NCI-H1048 (cell line): ENCODE measurements around the gene NTRK3.
A peak's percentile ranks its signal among the peaks of the same experiment; 100 is the strongest.

ENCODE experiments used
- DNase-seq: peaks from one replicate; lab custom pipeline; 2025; lab: John Stamatoyannopoulos, UW

NTRK3 gene

GRCh38 chr15:88230823-88231222 lies 25.7 kb downstream of the NTRK3 start:
- DNase-seq, result no peak

- no peak for DNase-seq
These were observed 31.1 kb downstream of the NTRK3 start for GRCh38 chr15:88225461-88225860.

- no peak for DNase-seq
These were observed 33.5 kb downstream of the NTRK3 start for GRCh38 chr15:88223084-88223483.

GRCh38 chr15:88221836-88222235 lies 34.7 kb downstream of the NTRK3 start:
- no peak for DNase-seq

GRCh38 chr15:88220443-88221335 lies 35.9 kb downstream of the NTRK3 start:
- no peak for DNase-seq

GRCh38 chr15:88219623-88220022 lies 36.9 kb downstream of the NTRK3 start:
- no peak for DNase-seq

GRCh38 chr15:88218557-88219221 lies 37.9 kb downstream of the NTRK3 start:
- no peak for DNase-seq

- no peak for DNase-seq
These were observed 41.4 kb downstream of the NTRK3 start for GRCh38 chr15:88215066-88215648.

- no peak for DNase-seq
These were observed 47.4 kb downstream of the NTRK3 start for GRCh38 chr15:88209111-88209510.

- DNase-seq, result peak; percentile 65
These were observed 48.1 kb downstream of the NTRK3 start for GRCh38 chr15:88208396-88208795.

GRCh38 chr15:88207565-88207964 lies 49.0 kb downstream of the NTRK3 start:
- DNase-seq, result no peak

- no peak for DNase-seq
These were observed 52.0 kb downstream of the NTRK3 start for GRCh38 chr15:88204584-88204983.

GRCh38 chr15:88202231-88202630 lies 54.3 kb downstream of the NTRK3 start:
- DNase-seq, result no peak

GRCh38 chr15:88201207-88201606 lies 55.3 kb downstream of the NTRK3 start:
- no peak for DNase-seq

- no peak for DNase-seq
These were observed 59.6 kb downstream of the NTRK3 start for GRCh38 chr15:88196961-88197360.

GRCh38 chr15:88194162-88194561 lies 62.4 kb downstream of the NTRK3 start:
- DNase-seq, result no peak

GRCh38 chr15:88193415-88193814 lies 63.1 kb downstream of the NTRK3 start:
- no peak for DNase-seq

- DNase-seq, result no peak
These were observed 64.8 kb downstream of the NTRK3 start for GRCh38 chr15:88191812-88192165.

GRCh38 chr15:88190232-88190631 lies 66.3 kb downstream of the NTRK3 start:
- DNase-seq, result no peak

GRCh38 chr15:88188300-88188699 lies 68.2 kb downstream of the NTRK3 start:
- no peak for DNase-seq

GRCh38 chr15:88187195-88187594 lies 69.3 kb downstream of the NTRK3 start:
- no peak for DNase-seq

GRCh38 chr15:88185584-88185983 lies 71.0 kb downstream of the NTRK3 start:
- DNase-seq, result no peak

- no peak for DNase-seq
These were observed 74.9 kb downstream of the NTRK3 start for GRCh38 chr15:88181613-88182012.
